ENCODE measurements around the gene PTGES3. TPM values are rescaled to one million over a fixed set of nuclear protein-coding genes. Genes with fewer than 3 reads are reported as not detected.
"Not testable (repeated sequence)": the region's sequence is repeated elsewhere in the genome, so short reads cannot be mapped to it uniquely, and the experiment has no call there.

PTGES3 gene
- total RNA-seq, 1 donor from 2014 or later = 130 TPM

- DNase-seq (ENCODE audit: low spot score) = peak; percentile 33
These were observed 30.4 kb downstream of the PTGES3 start for GRCh38 chr12:56657416-56658379.

DNA sequence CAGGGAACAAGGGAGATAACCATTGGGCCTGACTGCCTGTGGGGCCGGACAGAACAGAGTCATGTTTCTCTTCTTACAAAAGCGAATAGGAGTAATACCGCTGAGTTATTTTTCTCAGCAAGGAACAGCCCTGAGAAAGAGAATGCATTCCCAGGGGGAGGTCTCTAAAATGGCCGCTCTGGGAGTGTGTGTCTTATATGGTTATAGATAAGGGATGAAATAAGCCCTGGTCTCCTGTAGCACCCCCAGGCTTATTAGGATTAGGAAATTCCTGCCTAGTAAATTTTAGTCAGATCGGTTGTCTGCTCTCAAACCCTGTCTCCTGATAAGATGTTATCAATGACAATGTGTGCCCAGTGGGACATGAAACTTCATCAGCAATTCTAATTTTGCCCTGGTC, 34.3 kb downstream of the PTGES3 start:
- not testable (repeated sequence) for DNase-seq (ENCODE audit: low spot score)

DNA sequence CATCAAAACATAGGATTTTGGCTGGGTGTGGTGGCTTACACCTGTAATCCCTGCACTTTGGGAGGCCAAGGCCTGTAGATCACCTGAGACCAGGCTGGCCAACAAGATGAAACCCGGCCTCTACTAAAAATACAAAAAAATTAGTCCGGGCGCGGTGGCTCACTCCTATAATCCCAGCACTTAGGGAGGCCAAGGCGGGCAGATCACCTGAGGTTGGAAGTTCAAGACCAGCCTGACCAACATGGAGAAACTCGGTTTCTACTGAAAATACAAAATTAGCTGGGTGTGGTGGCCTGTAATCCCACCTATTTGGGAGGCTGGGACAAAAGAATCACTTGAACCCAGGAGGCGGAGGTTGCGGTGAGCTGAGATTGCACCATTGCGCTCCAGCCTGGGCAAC, 40.1 kb downstream of the PTGES3 start:
- DNase-seq (ENCODE audit: low spot score) = not testable (repeated sequence)

DNA sequence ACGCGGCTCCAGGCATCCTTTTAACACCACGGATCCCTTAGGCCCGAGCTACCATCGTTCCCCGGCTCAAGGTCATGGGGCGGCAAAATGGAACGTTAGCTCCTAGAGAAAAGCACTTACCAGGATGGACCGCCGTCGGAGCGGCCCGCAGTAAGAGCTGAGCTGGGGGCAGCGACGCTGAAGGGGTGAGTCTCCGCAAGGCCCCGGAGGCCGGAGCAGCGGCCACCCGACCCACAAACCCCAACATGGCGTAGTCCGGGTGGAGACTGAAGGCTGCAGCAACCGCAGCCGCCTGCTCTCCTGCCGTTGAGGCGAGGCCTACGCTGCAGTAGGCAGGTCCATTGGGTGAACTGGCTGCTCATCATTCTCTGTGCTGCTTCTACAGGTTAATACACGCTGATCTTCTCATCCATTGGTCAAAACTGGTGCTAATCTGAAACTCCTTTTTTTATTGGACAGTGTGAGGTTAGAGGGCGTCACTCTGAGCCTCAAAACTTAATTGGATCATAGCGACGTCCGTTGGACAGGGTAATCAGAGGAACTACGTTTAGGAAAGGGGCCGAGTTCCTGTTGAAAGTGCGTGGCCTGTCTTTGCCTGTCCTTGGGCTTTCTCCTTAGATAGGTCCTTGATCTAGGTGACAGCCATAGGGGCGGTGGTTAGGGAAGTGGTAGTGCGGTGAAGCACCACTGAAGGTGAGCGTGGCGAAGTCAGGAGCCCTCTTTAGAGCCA, 42.2 kb downstream of the PTGES3 start, which contains the start of gene ATP5F1B:
Gene ATP5F1B (minus strand): TSS at position 268 of the 730 bp plus-strand sequence. CDS start 21 bp downstream, at position 247.
- DNase-seq (ENCODE audit: low spot score) = peak; percentile 94

DNA sequence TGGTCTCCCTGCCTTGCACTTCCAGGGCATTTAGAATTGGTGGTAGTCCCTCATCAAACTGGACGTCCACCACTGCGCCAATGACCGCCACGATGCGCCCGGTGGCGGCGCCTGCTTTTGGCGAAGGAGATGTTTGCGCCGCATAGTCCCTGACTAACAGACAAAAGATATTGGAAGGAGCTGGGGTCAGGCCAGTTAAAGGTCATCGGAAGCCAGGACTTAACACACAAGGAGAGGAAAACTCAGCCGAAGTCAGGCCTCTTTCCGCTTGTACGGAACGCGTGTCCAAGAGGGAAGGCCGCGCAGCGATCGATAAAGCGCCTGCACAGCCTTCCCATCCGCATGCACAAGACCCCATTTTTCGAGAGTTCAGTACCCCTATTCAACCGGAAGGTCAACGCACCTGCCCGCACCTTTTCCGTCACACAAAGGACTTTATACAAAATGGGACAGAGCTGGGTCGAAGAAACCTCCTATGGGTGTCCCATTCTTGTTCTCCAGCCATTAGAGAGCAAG, 42.8 kb downstream of the PTGES3 start:
- DNase-seq (ENCODE audit: low spot score) = peak; percentile 74

- DNase-seq (ENCODE audit: low spot score) = no peak
These were observed 43.4 kb downstream of the PTGES3 start for GRCh38 chr12:56644654-56645053.

GRCh38 chr12:56641219-56641618, 46.9 kb downstream of the PTGES3 start:
- DNase-seq (ENCODE audit: low spot score) = no peak

GRCh38 chr12:56637621-56638020, 50.5 kb downstream of the PTGES3 start:
- no peak for DNase-seq (ENCODE audit: low spot score)

DNA sequence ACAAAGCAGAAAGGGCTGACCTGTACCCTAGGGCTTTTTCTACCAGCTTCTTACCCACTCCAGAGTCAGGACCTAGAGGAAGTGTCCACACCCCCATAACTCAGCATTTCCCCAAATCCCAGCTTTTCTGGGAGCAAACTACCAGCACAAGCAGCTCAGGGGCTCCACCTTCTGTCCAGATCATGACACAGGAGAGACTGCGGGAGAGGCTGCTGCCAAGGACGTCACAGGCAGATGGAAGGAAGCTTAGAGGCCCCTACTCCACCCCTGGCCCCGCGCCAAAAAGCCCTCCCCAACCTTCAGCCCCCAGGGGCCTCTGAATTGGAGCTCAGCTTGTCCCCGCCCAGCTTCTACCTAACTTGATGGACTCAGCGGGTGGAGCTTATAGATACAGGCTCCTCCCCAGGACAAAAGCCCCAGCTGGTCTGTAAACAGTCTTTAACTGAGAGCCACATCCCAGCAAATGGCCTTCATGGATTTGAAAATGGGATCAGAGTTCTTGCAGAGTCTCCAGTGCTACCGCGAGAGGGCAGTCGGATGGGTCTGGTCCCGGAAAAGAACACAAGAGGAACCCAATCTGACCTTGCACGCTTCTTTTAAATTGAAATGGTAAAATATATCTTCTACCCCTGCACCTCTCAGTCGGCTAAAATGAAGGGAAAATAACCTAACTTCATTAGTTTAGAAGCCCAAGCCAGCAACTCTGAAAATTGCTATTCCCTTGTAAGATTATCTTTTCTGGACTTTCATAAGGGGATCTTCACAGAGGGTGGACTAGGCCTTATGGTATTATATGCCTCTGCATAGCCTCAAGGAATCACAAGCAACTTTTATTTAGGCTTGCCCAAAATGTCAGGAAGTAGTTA, 51.2 kb downstream of the PTGES3 start:
- DNase-seq (ENCODE audit: low spot score) = peak; percentile 99

GRCh38 chr12:56635806-56636674, 52.0 kb downstream of the PTGES3 start:
- no peak for DNase-seq (ENCODE audit: low spot score)

GRCh38 chr12:56634837-56635791, 53.0 kb downstream of the PTGES3 start:
- DNase-seq (ENCODE audit: low spot score) = no peak

DNA sequence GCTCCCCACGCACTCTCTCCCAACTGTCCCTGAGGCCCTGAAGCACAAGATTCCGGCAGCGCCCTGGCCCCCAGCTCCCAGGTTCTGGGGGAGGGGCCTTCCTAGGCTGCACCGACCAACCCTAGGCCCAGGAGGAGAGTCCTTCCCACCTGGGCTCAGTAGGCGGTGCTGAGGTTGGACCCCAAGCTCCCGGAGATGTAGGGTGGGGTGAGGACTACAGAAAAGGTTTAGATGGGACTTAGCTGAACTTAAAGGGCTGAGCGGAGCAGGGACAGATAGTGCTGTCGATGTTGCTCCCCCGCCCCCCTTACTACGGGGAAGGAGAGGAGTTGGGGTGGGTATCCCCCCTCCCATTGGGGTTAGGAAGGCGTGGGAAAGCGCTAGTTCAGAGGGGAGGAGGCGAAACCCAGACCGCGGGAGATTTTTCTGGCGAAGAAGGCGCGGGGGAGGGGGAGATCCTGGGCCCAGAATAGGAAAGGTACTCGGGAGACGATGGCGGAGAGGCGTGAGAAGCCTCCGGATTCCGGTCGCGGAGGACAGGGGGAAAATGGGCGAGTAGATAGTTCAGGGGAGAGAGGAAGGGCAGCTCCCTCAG, 53.7 kb downstream of the PTGES3 start:
- DNase-seq (ENCODE audit: low spot score) = no peak

GRCh38 chr12:56633468-56634241, 54.4 kb downstream of the PTGES3 start:
- DNase-seq (ENCODE audit: low spot score) = no peak

DNA sequence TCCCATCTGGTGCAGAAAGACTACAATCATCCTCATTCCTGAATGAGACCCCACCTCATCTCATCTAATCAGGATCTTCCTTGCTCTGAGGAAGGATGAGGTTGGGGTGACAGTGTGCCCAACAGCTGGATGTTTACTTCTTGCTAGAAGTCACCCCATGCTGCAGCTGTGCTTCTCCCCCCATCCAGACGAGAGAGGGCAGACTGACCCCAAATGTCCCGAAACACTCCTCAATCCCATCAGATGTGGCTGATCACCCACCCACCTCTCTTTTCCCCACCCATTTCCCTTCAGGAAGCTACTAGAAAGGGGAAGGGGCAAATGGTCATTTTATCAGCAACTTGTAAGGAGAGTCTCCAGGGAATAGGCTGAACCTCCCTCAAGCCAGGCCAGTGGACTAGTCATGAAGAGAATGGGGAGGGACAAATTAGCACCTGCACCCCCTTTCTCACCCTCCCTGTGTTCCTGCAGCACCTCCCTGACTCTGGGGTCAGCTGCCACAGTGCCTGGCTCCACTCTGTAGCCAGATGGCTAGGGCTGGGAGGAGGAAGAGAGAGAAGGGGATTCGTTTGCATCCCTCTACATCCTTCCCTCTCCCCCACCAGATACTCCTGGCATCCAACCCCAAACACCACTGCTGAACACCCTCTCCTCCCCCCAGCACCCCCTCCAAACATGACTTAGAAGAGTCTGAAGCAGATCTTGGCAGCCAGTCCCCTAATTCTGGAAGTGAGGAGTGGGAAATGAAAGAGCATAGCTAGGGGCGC, 55.2 kb downstream of the PTGES3 start:
- no peak for DNase-seq (ENCODE audit: low spot score)

- no peak for DNase-seq (ENCODE audit: low spot score)
These were observed 56.0 kb downstream of the PTGES3 start for GRCh38 chr12:56631790-56632700.
